Measurements from ENCODE around the gene SPARCL1. TPM values are rescaled to one million over a fixed set of nuclear protein-coding genes. Genes with fewer than 3 reads are reported as not detected.
A peak's percentile ranks its signal among the peaks of the same experiment; 100 is the strongest.

SPARCL1 gene
- total and polyA plus RNA-seq, 2 donors = 54.5 to 229 TPM

- Histone ChIP-seq H3K4me3 (ENCODE audit: low read length in 2 of 2) (no peak overlapping the region), H3K36me3 (ENCODE audit: control insufficient read depth in 2 of 2, insufficient read depth in 2 of 2, low read length in 1 of 2) (no peaks in the 10 kb centered on the region), H3K27ac (ENCODE audit: low read depth in 1 of 2, low read length in 1 of 2) (no peak overlapping the region), H3K27me3 (ENCODE audit: control insufficient read depth in 2 of 2, insufficient read depth in 1 of 2, low read length in 1 of 2) (no peaks in the 10 kb centered on the region), H3K9me3 (ENCODE audit: control insufficient read depth in 2 of 2, insufficient read depth in 1 of 2, low read length in 1 of 2) (no peaks in the 10 kb centered on the region), H3K4me1 (ENCODE audit: control insufficient read depth in 2 of 2, insufficient read depth in 2 of 2, low read length in 2 of 2) (peaks cover 0 to 14% of the 10 kb centered on the region in 2 donors)
- DNase-seq (ENCODE audit: low read depth in 6 of 9, low spot score in 9 of 9) = no peak
- 97% methylated on average over 2 of the region's 2 CpGs for WGBS
Measured at GRCh38 chr4:87560802-87561201, 31.6 kb upstream of the SPARCL1 start.

- peak; percentile 21 to 81 (median 49) for DNase-seq (ENCODE audit: low read depth in 6 of 9, low spot score in 9 of 9)
- Histone ChIP-seq H3K4me1 (ENCODE audit: control insufficient read depth in 2 of 2, insufficient read depth in 2 of 2, low read length in 2 of 2) (peaks cover 0 to 14% of the 10 kb centered on the region in 2 donors), H3K9me3 (ENCODE audit: control insufficient read depth in 2 of 2, insufficient read depth in 1 of 2, low read length in 1 of 2) (no peaks in the 10 kb centered on the region), H3K27me3 (ENCODE audit: control insufficient read depth in 2 of 2, insufficient read depth in 1 of 2, low read length in 1 of 2) (no peaks in the 10 kb centered on the region), H3K27ac (ENCODE audit: low read depth in 1 of 2, low read length in 1 of 2) (peak overlapping the region in 1 of 2 donors; percentile 12), H3K36me3 (ENCODE audit: control insufficient read depth in 2 of 2, insufficient read depth in 2 of 2, low read length in 1 of 2) (no peaks in the 10 kb centered on the region), H3K4me3 (ENCODE audit: low read length in 2 of 2) (no peak overlapping the region)
- 15% methylated on average over 8 of the region's 8 CpGs for whole genome bisulfite sequencing
Measured at GRCh38 chr4:87559090-87559837, 30.1 kb upstream of the SPARCL1 start.

- no peak for DNase-seq (ENCODE audit: low read depth in 6 of 9, low spot score in 9 of 9)
- WGBS = 88% methylated on average over 2 of the region's 2 CpGs
Measured at GRCh38 chr4:87557348-87557747, 28.2 kb upstream of the SPARCL1 start.

GRCh38 chr4:87555773-87556619, 26.8 kb upstream of the SPARCL1 start:
- H3K27me3 ChIP-seq (ENCODE audit: control insufficient read depth in 2 of 2, insufficient read depth in 1 of 2, low read length in 1 of 2) = no peaks in the 10 kb centered on the region
- peaks cover 0 to 14% of the 10 kb centered on the region in 2 donors for H3K4me1 ChIP-seq (ENCODE audit: control insufficient read depth in 2 of 2, insufficient read depth in 2 of 2, low read length in 2 of 2)
- no peaks in the 10 kb centered on the region for H3K9me3 ChIP-seq (ENCODE audit: control insufficient read depth in 2 of 2, insufficient read depth in 1 of 2, low read length in 1 of 2)
- no peak overlapping the region for H3K27ac ChIP-seq (ENCODE audit: low read depth in 1 of 2, low read length in 1 of 2)
- no peaks in the 10 kb centered on the region for H3K36me3 ChIP-seq (ENCODE audit: control insufficient read depth in 2 of 2, insufficient read depth in 2 of 2, low read length in 1 of 2)
- H3K4me3 ChIP-seq (ENCODE audit: low read length in 2 of 2) = no peak overlapping the region
- no peak for DNase-seq (ENCODE audit: low read depth in 6 of 9, low spot score in 9 of 9)
- WGBS = 95% methylated on average over 5 of the region's 5 CpGs

More at GRCh38 chr4:87557348-87557747, 28.2 kb upstream of the SPARCL1 start:
- H3K4me1 ChIP-seq (ENCODE audit: control insufficient read depth in 2 of 2, insufficient read depth in 2 of 2, low read length in 2 of 2) = peaks cover 0 to 14% of the 10 kb centered on the region in 2 donors
- H3K27ac ChIP-seq (ENCODE audit: low read depth in 1 of 2, low read length in 1 of 2) = no peak overlapping the region
- no peak overlapping the region for H3K4me3 ChIP-seq (ENCODE audit: low read length in 2 of 2)
- no peaks in the 10 kb centered on the region for H3K36me3 ChIP-seq (ENCODE audit: control insufficient read depth in 2 of 2, insufficient read depth in 2 of 2, low read length in 1 of 2)
- no peaks in the 10 kb centered on the region for H3K27me3 ChIP-seq (ENCODE audit: control insufficient read depth in 2 of 2, insufficient read depth in 1 of 2, low read length in 1 of 2)
- no peaks in the 10 kb centered on the region for H3K9me3 ChIP-seq (ENCODE audit: control insufficient read depth in 2 of 2, insufficient read depth in 1 of 2, low read length in 1 of 2)

- no peak overlapping the region for H3K4me3 ChIP-seq (ENCODE audit: low read length in 2 of 2)
- DNase-seq (ENCODE audit: low read depth in 6 of 9, low spot score in 9 of 9) = no peak
- H3K27ac ChIP-seq (ENCODE audit: low read depth in 1 of 2, low read length in 1 of 2) = no peak overlapping the region
- WGBS = 95% methylated on average over 4 of the region's 4 CpGs
- H3K36me3 ChIP-seq (ENCODE audit: control insufficient read depth in 2 of 2, insufficient read depth in 2 of 2, low read length in 1 of 2) = no peaks in the 10 kb centered on the region
- no peaks in the 10 kb centered on the region for H3K4me1 ChIP-seq (ENCODE audit: control insufficient read depth in 2 of 2, insufficient read depth in 2 of 2, low read length in 2 of 2)
- no peaks in the 10 kb centered on the region for H3K27me3 ChIP-seq (ENCODE audit: control insufficient read depth in 2 of 2, insufficient read depth in 1 of 2, low read length in 1 of 2)
- no peaks in the 10 kb centered on the region for H3K9me3 ChIP-seq (ENCODE audit: control insufficient read depth in 2 of 2, insufficient read depth in 1 of 2, low read length in 1 of 2)
Measured at GRCh38 chr4:87553182-87553581, 24.0 kb upstream of the SPARCL1 start.

GRCh38 chr4:87551361-87551760, 22.2 kb upstream of the SPARCL1 start:
- Histone ChIP-seq H3K4me1 (ENCODE audit: control insufficient read depth in 2 of 2, insufficient read depth in 2 of 2, low read length in 2 of 2) (no peaks in the 10 kb centered on the region), H3K36me3 (ENCODE audit: control insufficient read depth in 2 of 2, insufficient read depth in 2 of 2, low read length in 1 of 2) (no peaks in the 10 kb centered on the region), H3K27me3 (ENCODE audit: control insufficient read depth in 2 of 2, insufficient read depth in 1 of 2, low read length in 1 of 2) (no peaks in the 10 kb centered on the region), H3K27ac (ENCODE audit: low read depth in 1 of 2, low read length in 1 of 2) (no peak overlapping the region), H3K4me3 (ENCODE audit: low read length in 2 of 2) (no peak overlapping the region), H3K9me3 (ENCODE audit: control insufficient read depth in 2 of 2, insufficient read depth in 1 of 2, low read length in 1 of 2) (no peaks in the 10 kb centered on the region)
- WGBS = 93% methylated on average over 3 of the region's 3 CpGs
- DNase-seq (ENCODE audit: low read depth in 6 of 9, low spot score in 9 of 9) = no peak

- WGBS = 66% methylated on average over 5 of the region's 5 CpGs
- Histone ChIP-seq H3K27ac (ENCODE audit: low read depth in 1 of 2, low read length in 1 of 2) (no peak overlapping the region), H3K36me3 (ENCODE audit: control insufficient read depth in 2 of 2, insufficient read depth in 2 of 2, low read length in 1 of 2) (no peaks in the 10 kb centered on the region), H3K4me1 (ENCODE audit: control insufficient read depth in 2 of 2, insufficient read depth in 2 of 2, low read length in 2 of 2) (no peaks in the 10 kb centered on the region), H3K9me3 (ENCODE audit: control insufficient read depth in 2 of 2, insufficient read depth in 1 of 2, low read length in 1 of 2) (no peaks in the 10 kb centered on the region), H3K4me3 (ENCODE audit: low read length in 2 of 2) (no peak overlapping the region), H3K27me3 (ENCODE audit: control insufficient read depth in 2 of 2, insufficient read depth in 1 of 2, low read length in 1 of 2) (no peaks in the 10 kb centered on the region)
- no peak for DNase-seq (ENCODE audit: low read depth in 6 of 9, low spot score in 9 of 9)
Measured at GRCh38 chr4:87547016-87547708, 18.0 kb upstream of the SPARCL1 start.

- WGBS = 99% methylated on average over 3 of the region's 3 CpGs
- H3K9me3 ChIP-seq (ENCODE audit: control insufficient read depth in 2 of 2, insufficient read depth in 1 of 2, low read length in 1 of 2) = no peaks in the 10 kb centered on the region
- H3K36me3 ChIP-seq (ENCODE audit: control insufficient read depth in 2 of 2, insufficient read depth in 2 of 2, low read length in 1 of 2) = no peaks in the 10 kb centered on the region
- H3K4me3 ChIP-seq (ENCODE audit: low read length in 2 of 2) = no peak overlapping the region
- H3K27ac ChIP-seq (ENCODE audit: low read depth in 1 of 2, low read length in 1 of 2) = no peak overlapping the region
- no peaks in the 10 kb centered on the region for H3K4me1 ChIP-seq (ENCODE audit: control insufficient read depth in 2 of 2, insufficient read depth in 2 of 2, low read length in 2 of 2)
- H3K27me3 ChIP-seq (ENCODE audit: control insufficient read depth in 2 of 2, insufficient read depth in 1 of 2, low read length in 1 of 2) = no peaks in the 10 kb centered on the region
- DNase-seq (ENCODE audit: low read depth in 6 of 9, low spot score in 9 of 9) = no peak
Measured at GRCh38 chr4:87545052-87545451, 15.9 kb upstream of the SPARCL1 start.

Data from thymus (tissue), 11 donors.